ENCODE results near the gene NME9.

DNA sequence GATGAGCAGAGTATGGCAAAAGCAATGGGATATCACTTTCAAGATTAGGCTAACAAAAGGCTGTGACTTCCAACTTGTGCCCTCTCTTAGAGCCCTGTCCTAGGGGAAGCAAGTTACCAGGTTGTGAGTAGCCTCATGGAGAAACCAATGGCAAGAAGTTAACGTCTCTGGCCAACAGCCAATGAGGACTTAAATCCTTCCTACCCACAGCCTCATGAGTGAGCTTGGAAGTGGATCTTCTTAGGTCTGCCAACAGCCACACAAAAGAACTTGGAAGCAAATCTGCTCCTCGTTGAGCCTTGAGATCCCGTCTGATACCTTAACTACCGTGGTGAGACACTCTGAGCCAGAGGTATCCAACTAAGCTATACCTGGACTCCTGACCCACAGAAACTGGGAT is 5.7 kb downstream of the NME9 start:
- TF ChIP-seq, protein P1, sequence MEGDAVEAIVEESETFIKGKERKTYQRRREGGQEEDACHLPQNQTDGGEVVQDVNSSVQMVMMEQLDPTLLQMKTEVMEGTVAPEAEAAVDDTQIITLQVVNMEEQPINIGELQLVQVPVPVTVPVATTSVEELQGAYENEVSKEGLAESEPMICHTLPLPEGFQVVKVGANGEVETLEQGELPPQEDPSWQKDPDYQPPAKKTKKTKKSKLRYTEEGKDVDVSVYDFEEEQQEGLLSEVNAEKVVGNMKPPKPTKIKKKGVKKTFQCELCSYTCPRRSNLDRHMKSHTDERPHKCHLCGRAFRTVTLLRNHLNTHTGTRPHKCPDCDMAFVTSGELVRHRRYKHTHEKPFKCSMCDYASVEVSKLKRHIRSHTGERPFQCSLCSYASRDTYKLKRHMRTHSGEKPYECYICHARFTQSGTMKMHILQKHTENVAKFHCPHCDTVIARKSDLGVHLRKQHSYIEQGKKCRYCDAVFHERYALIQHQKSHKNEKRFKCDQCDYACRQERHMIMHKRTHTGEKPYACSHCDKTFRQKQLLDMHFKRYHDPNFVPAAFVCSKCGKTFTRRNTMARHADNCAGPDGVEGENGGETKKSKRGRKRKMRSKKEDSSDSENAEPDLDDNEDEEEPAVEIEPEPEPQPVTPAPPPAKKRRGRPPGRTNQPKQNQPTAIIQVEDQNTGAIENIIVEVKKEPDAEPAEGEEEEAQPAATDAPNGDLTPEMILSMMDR (IDR thresholded peaks at IDR 0.05; ENCODE audit: extremely low read depth in 1 of 2, insufficient read depth in 1 of 2, low read depth in 1 of 2, low read length in 2 of 2): no peak
- TF ChIP-seq POLR2A (IDR thresholded peaks at IDR 0.05; ENCODE audit: low read depth, low read length) (no peak), POLR2AphosphoS5 (IDR thresholded peaks at IDR 0.05; ENCODE audit: insufficient read depth, low read depth, low read length) (no peak), EZH2 (IDR thresholded peaks at IDR 0.05; ENCODE audit: borderline replicate concordance, low read depth, low read length, severe bottlenecking) (no peak), JUN (IDR thresholded peaks at IDR 0.05; ENCODE audit: borderline replicate concordance, insufficient read depth, insufficient read length, low read depth) (no peak), GATA2 (IDR thresholded peaks at IDR 0.05; ENCODE audit: insufficient read depth, insufficient read length, low read depth, low read length) (no peak), MYC (IDR thresholded peaks at IDR 0.05; ENCODE audit: low read depth, low read length) (no peak), FOS (IDR thresholded peaks at IDR 0.05; ENCODE audit: borderline replicate concordance, insufficient read depth, low read length) (no peak)
- TF ChIP-seq, protein P2, sequence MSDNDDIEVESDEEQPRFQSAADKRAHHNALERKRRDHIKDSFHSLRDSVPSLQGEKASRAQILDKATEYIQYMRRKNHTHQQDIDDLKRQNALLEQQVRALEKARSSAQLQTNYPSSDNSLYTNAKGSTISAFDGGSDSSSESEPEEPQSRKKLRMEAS (IDR thresholded peaks at IDR 0.05; ENCODE audit: insufficient read depth, insufficient read length): no peak

Measured in endothelial cell of umbilical vein (primary cell).